Measurements from ENCODE around the gene PYHIN1. TPM values are rescaled to one million over a fixed set of nuclear protein-coding genes. Genes with fewer than 3 reads are reported as not detected.
"Not testable (repeated sequence)": the region's sequence is repeated elsewhere in the genome, so short reads cannot be mapped to it uniquely, and the experiment has no call there.

The PYHIN1 gene
- total RNA-seq, 1 donor from 2014 or later, result 0.13 TPM

DNA sequence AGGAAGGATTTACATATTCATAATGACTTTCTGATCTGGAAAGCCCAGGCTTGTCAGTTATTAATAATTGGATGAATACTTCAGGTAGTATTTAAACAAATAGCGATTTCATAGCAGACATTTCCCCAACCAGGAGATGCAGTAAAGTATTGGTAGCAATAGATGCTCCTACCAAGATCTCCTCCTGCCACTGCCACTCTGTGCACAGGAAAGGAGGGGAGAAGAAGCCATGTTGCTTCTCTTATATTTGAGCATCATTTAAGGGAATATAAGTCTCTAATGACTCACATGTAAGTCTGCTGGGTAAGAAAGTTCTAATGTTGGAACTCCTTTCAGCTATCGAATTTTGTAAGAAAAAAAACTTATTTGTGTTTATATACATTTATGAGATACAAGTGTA lies 77.9 kb downstream of the PYHIN1 start:
- Mint-ChIP-seq H3K4me3 (peak overlapping the region; percentile 80), H3K27me3 (ENCODE audit: low read depth) (no peaks in the 10 kb centered on the region), H3K36me3 (peaks cover 12% of the 10 kb centered on the region), H3K27ac (peak overlapping the region; percentile 96), H3K4me1 (peaks cover 60% of the 10 kb centered on the region), H3K9me3 (no peaks in the 10 kb centered on the region)
- no peak for DNase-seq (ENCODE audit: low spot score in 2 of 2, unreplicated experiment in 2 of 2)
- TF ChIP-seq CTCF (IDR thresholded peaks at IDR 0.05; ENCODE audit: unreplicated experiment), result no peak

DNA sequence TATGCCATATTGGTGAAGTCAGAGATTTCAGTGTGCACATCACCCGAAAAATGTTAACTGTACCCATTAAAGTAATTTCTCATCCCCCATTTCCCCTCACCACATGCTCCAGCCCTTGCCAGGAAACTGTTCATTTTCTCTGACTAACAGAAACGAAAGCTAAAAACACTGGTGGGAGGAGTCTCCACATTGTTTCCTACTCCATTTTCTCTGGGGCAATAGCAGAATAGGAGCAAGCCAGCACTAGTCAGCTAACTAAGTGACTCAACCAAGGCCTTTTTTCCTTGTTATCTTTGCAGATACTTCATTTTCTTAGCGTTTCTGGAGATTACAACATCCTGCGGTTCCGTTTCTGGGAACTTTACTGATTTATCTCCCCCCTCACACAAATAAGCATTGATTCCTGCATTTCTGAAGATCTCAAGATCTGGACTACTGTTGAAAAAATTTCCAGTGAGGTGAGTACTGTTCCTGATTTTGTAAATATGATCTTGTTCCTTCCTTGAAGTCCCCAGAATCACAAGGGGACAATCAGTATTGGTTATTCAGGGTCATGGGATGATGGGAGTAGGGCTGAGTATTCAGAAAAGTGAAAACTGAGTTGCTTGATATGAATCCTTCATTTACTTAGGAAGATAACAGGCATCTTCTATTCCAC lies 78.5 kb downstream of the PYHIN1 start, which contains the start of gene IFI16:
Gene IFI16, plus strand, starts transcription at position 204 of the 658 bp plus-strand sequence. CDS start 4,774 bp downstream, outside the sequence.
- DNase-seq (ENCODE audit: low spot score in 2 of 2, unreplicated experiment in 2 of 2), result no peak
- Mint-ChIP-seq H3K4me3 (peak within 1 kb of the TSS; percentile 80), H3K4me1 (peaks cover 55% of the 10 kb centered on the region)

DNA sequence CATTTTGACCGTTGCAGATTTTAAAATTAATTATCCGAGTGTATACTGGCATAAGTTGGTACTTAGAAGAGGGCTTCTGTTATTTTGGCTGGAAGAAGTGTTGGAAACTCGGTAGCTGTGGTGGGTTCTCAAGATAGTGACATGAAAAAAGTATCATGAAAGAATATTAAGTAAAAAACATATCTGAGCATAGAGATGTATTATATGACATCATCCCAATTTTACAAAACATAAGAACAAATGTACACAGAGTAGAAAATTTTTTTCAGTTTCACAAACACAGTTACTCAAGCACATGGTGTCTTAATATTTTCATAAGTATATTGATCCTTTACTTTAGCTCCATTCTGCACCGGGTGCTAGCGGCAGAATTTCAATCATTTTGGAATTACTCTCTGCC lies 79.0 kb downstream of the PYHIN1 start:
- H3K36me3 Mint-ChIP-seq, result peaks cover 21% of the 10 kb centered on the region
- H3K4me3 Mint-ChIP-seq, result peak overlapping the region; percentile 80
- no peak for TF ChIP-seq CTCF (IDR thresholded peaks at IDR 0.05; ENCODE audit: unreplicated experiment)
- no peaks in the 10 kb centered on the region for H3K27me3 Mint-ChIP-seq (ENCODE audit: low read depth)
- peak overlapping the region; percentile 96 for H3K27ac Mint-ChIP-seq
- H3K4me1 Mint-ChIP-seq, result peaks cover 51% of the 10 kb centered on the region
- DNase-seq (ENCODE audit: low spot score in 2 of 2, unreplicated experiment in 2 of 2), result no peak
- H3K9me3 Mint-ChIP-seq, result no peaks in the 10 kb centered on the region

More for the DNA sequence above, 78.5 kb downstream of the PYHIN1 start, which contains the start of gene IFI16:
- H3K27ac Mint-ChIP-seq, result peak within 1 kb of the TSS; percentile 96
- no peak for TF ChIP-seq CTCF (IDR thresholded peaks at IDR 0.05; ENCODE audit: unreplicated experiment)
- H3K36me3 Mint-ChIP-seq, result peaks cover 17% of the 10 kb centered on the region
- H3K27me3 Mint-ChIP-seq (ENCODE audit: low read depth), result no peaks in the 10 kb centered on the region
- H3K9me3 Mint-ChIP-seq, result no peaks in the 10 kb centered on the region

GRCh38 chr1:159011001-159011400 lies 79.6 kb downstream of the PYHIN1 start:
- Mint-ChIP-seq H3K4me3 (peak overlapping the region; percentile 80), H3K36me3 (peaks cover 27% of the 10 kb centered on the region), H3K4me1 (peaks cover 45% of the 10 kb centered on the region), H3K27ac (peak overlapping the region; percentile 96)
- DNase-seq (ENCODE audit: low spot score in 2 of 2, unreplicated experiment in 2 of 2); H3K27me3 Mint-ChIP-seq (ENCODE audit: low read depth); H3K9me3 Mint-ChIP-seq: not testable (repeated sequence)

DNA sequence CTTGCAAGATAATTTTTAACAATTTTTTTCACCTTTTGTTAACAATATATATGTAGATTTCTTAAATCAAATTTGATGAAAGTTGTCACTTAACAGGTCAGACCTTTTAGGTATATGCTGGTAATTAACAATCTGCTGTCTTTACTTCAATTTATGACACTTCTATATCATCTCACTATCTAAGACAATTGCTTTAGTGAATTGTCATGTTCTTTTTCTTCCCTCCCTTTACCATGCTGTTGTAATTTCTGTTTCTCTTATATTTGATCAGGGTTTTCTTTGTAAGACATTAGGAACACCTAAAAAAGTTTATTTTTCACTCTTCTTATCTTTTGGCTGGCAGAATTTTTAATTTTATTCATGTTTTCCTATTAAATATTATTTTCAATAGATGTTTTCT lies 80.4 kb downstream of the PYHIN1 start:
- peak overlapping the region; percentile 62 for H3K4me3 Mint-ChIP-seq
- H3K27ac Mint-ChIP-seq, result peak overlapping the region; percentile 35
- H3K27me3 Mint-ChIP-seq (ENCODE audit: low read depth), result no peaks in the 10 kb centered on the region
- no peaks in the 10 kb centered on the region for H3K9me3 Mint-ChIP-seq
- no peak for TF ChIP-seq CTCF (IDR thresholded peaks at IDR 0.05; ENCODE audit: unreplicated experiment)
- H3K4me1 Mint-ChIP-seq, result peaks cover 38% of the 10 kb centered on the region
- H3K36me3 Mint-ChIP-seq, result peaks cover 30% of the 10 kb centered on the region
- no peak for DNase-seq (ENCODE audit: low spot score in 2 of 2, unreplicated experiment in 2 of 2)

DNA sequence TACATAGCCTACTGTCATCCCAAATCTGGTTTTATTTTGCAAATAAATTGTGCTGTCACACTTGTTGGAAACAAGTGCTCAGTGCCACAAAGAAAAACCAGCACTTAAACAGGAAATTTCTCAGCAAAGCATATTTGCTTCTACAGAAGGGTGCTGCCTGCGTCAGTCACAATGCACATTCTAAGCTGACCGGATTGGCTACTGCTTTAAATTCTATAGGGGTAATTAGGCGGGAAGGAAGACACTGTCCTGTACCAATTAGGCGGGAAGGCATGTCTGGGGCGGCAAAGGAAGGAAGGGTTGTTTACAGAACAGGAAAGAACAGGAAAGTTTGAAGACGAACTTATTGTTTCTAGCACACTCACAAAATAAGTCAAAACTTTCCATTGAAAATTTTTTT lies 81.1 kb downstream of the PYHIN1 start:
- H3K4me3 Mint-ChIP-seq, result peak overlapping the region; percentile 62
- H3K36me3 Mint-ChIP-seq, result peaks cover 34% of the 10 kb centered on the region
- no peak for DNase-seq (ENCODE audit: low spot score in 2 of 2, unreplicated experiment in 2 of 2)
- peaks cover 36% of the 10 kb centered on the region for H3K4me1 Mint-ChIP-seq
- H3K27ac Mint-ChIP-seq, result no peak overlapping the region
- TF ChIP-seq CTCF (IDR thresholded peaks at IDR 0.05; ENCODE audit: unreplicated experiment), result no peak
- no peaks in the 10 kb centered on the region for H3K27me3 Mint-ChIP-seq (ENCODE audit: low read depth)
- no peaks in the 10 kb centered on the region for H3K9me3 Mint-ChIP-seq
